Measurements from ENCODE around the gene KCTD7. TPM values are rescaled to one million over a fixed set of nuclear protein-coding genes. Genes with fewer than 3 reads are reported as not detected.
A peak's percentile ranks its signal among the peaks of the same experiment; 100 is the strongest.
"Not testable (repeated sequence)": the region's sequence is repeated elsewhere in the genome, so short reads cannot be mapped to it uniquely, and the experiment has no call there.

Gene KCTD7
- total RNA-seq, 1 experiment from 2014 or later, result 5.5 TPM

GRCh38 chr7:66683770-66684123 is 55.1 kb downstream of the KCTD7 start:
- no peaks in the 10 kb centered on the region for H3K36me3 ChIP-seq (ENCODE audit: low read depth, low read length)
- intact Hi-C loops (cut with micrococcal nuclease), result loop anchor here (2.0 kb wide), 2 partner anchors 29 to 57 kb away; partner anchors contain the start of gene RABGEF1
- no peaks in the 10 kb centered on the region for H3K9me3 ChIP-seq (ENCODE audit: low read length)
- H3K79me2 ChIP-seq (ENCODE audit: low read length), result peaks cover 77% of the 10 kb centered on the region
- ChIA-PET CTCF (no interaction called here), POLR2A (ENCODE audit: unreplicated experiment) (no interaction called here)
- BruUV-seq (replicated peaks), result no TSS peak
- DNase-seq (no peak), ATAC-seq (no peak)
- no peaks in the 10 kb centered on the region for H3K27me3 ChIP-seq (ENCODE audit: low read length)
- no peak overlapping the region for H2AFZ ChIP-seq (ENCODE audit: low read length)
- no peaks in the 10 kb centered on the region for H3K9me2 ChIP-seq (replicated peaks; ENCODE audit: low read length)
- no peak overlapping the region; the same call in 1 of the 2 replicates for H3K4me3 ChIP-seq (ENCODE audit: low read length)
- H3K4me1 ChIP-seq (ENCODE audit: insufficient read depth, low read length), result peaks cover 21% of the 10 kb centered on the region
- no peak overlapping the region for H3K9ac ChIP-seq (ENCODE audit: low read length)
- no peaks in the 10 kb centered on the region for H4K20me1 ChIP-seq (ENCODE audit: low read length)
- H3K27ac ChIP-seq (ENCODE audit: low read length), result 0 out of 2 replicates have a peak overlapping the region, but pooled peaks have one; percentile 14
- H3F3A ChIP-seq (ENCODE audit: low read length, unreplicated experiment), result no peaks in the 10 kb centered on the region
- peak overlapping the region; percentile 86 for H3K4me2 ChIP-seq (ENCODE audit: low read length)
- TF ChIP-seq CTCF (conservative IDR thresholded peaks at IDR 0.05; ENCODE audit: low read depth, low read length) (no peak), EZH2 (IDR thresholded peaks at IDR 0.05; ENCODE audit: low read length, unreplicated experiment) (no peak), EZH2phosphoT487 (IDR thresholded peaks at IDR 0.05; ENCODE audit: borderline replicate concordance, low read length) (no peak)

GRCh38 chr7:66685663-66686062 is 57.0 kb downstream of the KCTD7 start:
- H3K9me3 ChIP-seq (ENCODE audit: low read length); H3F3A ChIP-seq (ENCODE audit: low read length, unreplicated experiment); BruUV-seq (replicated peaks); CTCF ChIA-PET; H2AFZ ChIP-seq (ENCODE audit: low read length); H4K20me1 ChIP-seq (ENCODE audit: low read length); H3K9ac ChIP-seq (ENCODE audit: low read length); intact Hi-C loops (cut with micrococcal nuclease); H3K9me2 ChIP-seq (replicated peaks; ENCODE audit: low read length); POLR2A ChIA-PET (ENCODE audit: unreplicated experiment); H3K36me3 ChIP-seq (ENCODE audit: low read depth, low read length); H3K27me3 ChIP-seq (ENCODE audit: low read length); H3K4me3 ChIP-seq (ENCODE audit: low read length): not testable (repeated sequence)
- H3K27ac ChIP-seq (ENCODE audit: low read length), result peak overlapping the region; percentile 12; the same call in 1 of the 2 replicates
- peaks cover 21% of the 10 kb centered on the region for H3K4me1 ChIP-seq (ENCODE audit: insufficient read depth, low read length)
- H3K4me2 ChIP-seq (ENCODE audit: low read length), result peak overlapping the region; percentile 31; the same call in 1 of the 2 replicates
- DNase-seq, result peak; percentile 71
- H3K79me2 ChIP-seq (ENCODE audit: low read length), result peaks cover 76% of the 10 kb centered on the region
- peak; percentile 22 for ATAC-seq

- TF ChIP-seq EZH2 (IDR thresholded peaks at IDR 0.05; ENCODE audit: low read length, unreplicated experiment) (no peak), EZH2phosphoT487 (IDR thresholded peaks at IDR 0.05; ENCODE audit: borderline replicate concordance, low read length) (no peak), CTCF (conservative IDR thresholded peaks at IDR 0.05; ENCODE audit: low read depth, low read length) (no peak)
- H2AFZ ChIP-seq (ENCODE audit: low read length), result no peak overlapping the region
- no peaks in the 10 kb centered on the region for H3K36me3 ChIP-seq (ENCODE audit: low read depth, low read length)
- no peak overlapping the region for H3K4me3 ChIP-seq (ENCODE audit: low read length)
- no peak overlapping the region for H3K27ac ChIP-seq (ENCODE audit: low read length)
- no peaks in the 10 kb centered on the region for H3K27me3 ChIP-seq (ENCODE audit: low read length)
- ATAC-seq (no peak), DNase-seq (no peak)
- peaks cover 21% of the 10 kb centered on the region for H3K4me1 ChIP-seq (ENCODE audit: insufficient read depth, low read length)
- no peaks in the 10 kb centered on the region for H3K9me3 ChIP-seq (ENCODE audit: low read length)
- ChIA-PET POLR2A (ENCODE audit: unreplicated experiment) (no interaction called here), CTCF (no interaction called here)
- H3K79me2 ChIP-seq (ENCODE audit: low read length), result peaks cover 63% of the 10 kb centered on the region
- intact Hi-C loops (cut with micrococcal nuclease), result no loop called here
- H4K20me1 ChIP-seq (ENCODE audit: low read length), result no peaks in the 10 kb centered on the region
- H3K9ac ChIP-seq (ENCODE audit: low read length), result no peak overlapping the region
- no peak overlapping the region for H3K4me2 ChIP-seq (ENCODE audit: low read length)
- H3F3A ChIP-seq (ENCODE audit: low read length, unreplicated experiment), result no peaks in the 10 kb centered on the region
- no peaks in the 10 kb centered on the region for H3K9me2 ChIP-seq (replicated peaks; ENCODE audit: low read length)
- BruUV-seq (replicated peaks), result no TSS peak
These were observed 58.5 kb downstream of the KCTD7 start for GRCh38 chr7:66687186-66687585.

GRCh38 chr7:66687672-66688071 is 59.0 kb downstream of the KCTD7 start:
- CTCF ChIA-PET; H4K20me1 ChIP-seq (ENCODE audit: low read length): not testable (repeated sequence)

More at GRCh38 chr7:66687672-66688071, 59.0 kb downstream of the KCTD7 start:
- peaks cover 58% of the 10 kb centered on the region for H3K79me2 ChIP-seq (ENCODE audit: low read length)
- ATAC-seq; H3K4me3 ChIP-seq (ENCODE audit: low read length); H3F3A ChIP-seq (ENCODE audit: low read length, unreplicated experiment); H3K9me2 ChIP-seq (replicated peaks; ENCODE audit: low read length); POLR2A ChIA-PET (ENCODE audit: unreplicated experiment); H2AFZ ChIP-seq (ENCODE audit: low read length); H3K27me3 ChIP-seq (ENCODE audit: low read length); H3K27ac ChIP-seq (ENCODE audit: low read length); intact Hi-C loops (cut with micrococcal nuclease); H3K9ac ChIP-seq (ENCODE audit: low read length); BruUV-seq (replicated peaks); H3K4me2 ChIP-seq (ENCODE audit: low read length); DNase-seq; H3K36me3 ChIP-seq (ENCODE audit: low read depth, low read length); H3K9me3 ChIP-seq (ENCODE audit: low read length): not testable (repeated sequence)
- H3K4me1 ChIP-seq (ENCODE audit: insufficient read depth, low read length), result peaks cover 21% of the 10 kb centered on the region
